NAMALWA (cell line): ENCODE measurements around the gene PITRM1.
"Not testable (repeated sequence)": the region's sequence is repeated elsewhere in the genome, so short reads cannot be mapped to it uniquely, and the experiment has no call there.

Experiments used
- DNase-seq: peaks from one replicate; pipeline ENCODE4 v3.0.0-alpha.2; 2015; ENCODE audit warnings: low spot score

The PITRM1 gene

GRCh38 chr10:3198900-3199299 lies 26.3 kb upstream of the PITRM1 start:
- no peak for DNase-seq

- DNase-seq: peak; percentile 27
Observed at GRCh38 chr10:3197348-3198003, 24.9 kb upstream of the PITRM1 start.

- no peak for DNase-seq
Observed at GRCh38 chr10:3196958-3197347, 24.4 kb upstream of the PITRM1 start.

- no peak for DNase-seq
Observed at GRCh38 chr10:3196482-3196881, 23.9 kb upstream of the PITRM1 start.

DNA sequence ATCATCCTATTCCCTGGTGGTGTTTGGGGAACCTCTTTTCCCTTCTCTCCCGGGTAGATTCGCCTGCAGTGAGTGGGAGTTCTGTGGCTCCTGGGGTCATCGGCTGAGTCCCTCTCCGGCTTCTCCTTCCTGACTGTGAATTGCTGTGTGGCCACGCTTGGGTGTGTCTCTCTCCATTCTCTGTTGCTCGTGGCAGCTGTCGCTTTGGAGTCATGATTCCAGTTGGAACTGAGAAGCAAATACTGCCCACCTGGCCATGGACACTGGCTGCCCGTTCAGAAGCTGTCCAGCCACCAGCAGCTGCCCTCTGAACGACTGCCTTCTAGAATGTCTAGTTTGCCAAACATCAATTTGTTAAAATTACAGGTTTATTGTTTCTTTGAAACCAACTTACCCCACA lies 23.1 kb upstream of the PITRM1 start:
- DNase-seq: no peak

DNA sequence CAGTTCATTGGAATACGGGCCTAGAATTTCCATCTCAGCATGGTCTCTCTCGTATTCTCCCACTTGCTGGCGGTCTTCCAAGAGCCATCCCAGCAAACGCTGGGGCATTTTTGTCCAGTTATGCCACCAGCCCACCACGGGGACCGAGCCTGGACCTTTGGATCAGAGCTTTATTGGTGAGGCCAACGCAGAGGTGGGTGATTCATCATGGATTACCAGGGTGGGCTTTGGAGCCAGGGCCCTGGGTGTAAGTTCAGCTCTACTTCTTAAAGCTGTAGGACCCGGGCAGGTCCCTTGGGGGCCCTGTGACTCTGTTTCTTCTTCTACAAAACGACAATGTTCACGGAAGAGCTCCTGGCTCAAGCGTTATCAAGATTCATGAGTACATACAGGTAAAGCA lies 22.7 kb upstream of the PITRM1 start:
- no peak for DNase-seq

- DNase-seq: no peak
Observed at GRCh38 chr10:3194871-3195270, 22.3 kb upstream of the PITRM1 start.

DNA sequence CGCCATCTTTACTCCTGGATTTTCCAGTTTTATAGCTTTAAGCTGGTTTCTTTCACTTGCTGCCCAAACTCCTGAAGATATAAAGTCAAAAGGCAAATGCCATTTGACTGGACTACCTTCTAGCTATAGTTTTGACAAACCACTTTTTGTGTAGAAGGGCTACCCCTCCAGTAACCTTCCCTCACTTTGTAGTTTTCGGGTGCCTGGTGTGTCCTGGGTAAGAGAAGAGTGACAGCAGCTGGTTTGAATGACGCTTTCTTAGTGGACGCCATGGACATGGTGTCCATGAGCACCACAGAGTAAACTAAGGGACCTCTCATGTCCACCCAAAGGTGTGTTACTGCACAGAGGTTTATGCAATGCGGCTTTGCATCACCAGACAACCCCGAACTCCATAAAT lies 21.2 kb upstream of the PITRM1 start:
- DNase-seq: no peak

DNA sequence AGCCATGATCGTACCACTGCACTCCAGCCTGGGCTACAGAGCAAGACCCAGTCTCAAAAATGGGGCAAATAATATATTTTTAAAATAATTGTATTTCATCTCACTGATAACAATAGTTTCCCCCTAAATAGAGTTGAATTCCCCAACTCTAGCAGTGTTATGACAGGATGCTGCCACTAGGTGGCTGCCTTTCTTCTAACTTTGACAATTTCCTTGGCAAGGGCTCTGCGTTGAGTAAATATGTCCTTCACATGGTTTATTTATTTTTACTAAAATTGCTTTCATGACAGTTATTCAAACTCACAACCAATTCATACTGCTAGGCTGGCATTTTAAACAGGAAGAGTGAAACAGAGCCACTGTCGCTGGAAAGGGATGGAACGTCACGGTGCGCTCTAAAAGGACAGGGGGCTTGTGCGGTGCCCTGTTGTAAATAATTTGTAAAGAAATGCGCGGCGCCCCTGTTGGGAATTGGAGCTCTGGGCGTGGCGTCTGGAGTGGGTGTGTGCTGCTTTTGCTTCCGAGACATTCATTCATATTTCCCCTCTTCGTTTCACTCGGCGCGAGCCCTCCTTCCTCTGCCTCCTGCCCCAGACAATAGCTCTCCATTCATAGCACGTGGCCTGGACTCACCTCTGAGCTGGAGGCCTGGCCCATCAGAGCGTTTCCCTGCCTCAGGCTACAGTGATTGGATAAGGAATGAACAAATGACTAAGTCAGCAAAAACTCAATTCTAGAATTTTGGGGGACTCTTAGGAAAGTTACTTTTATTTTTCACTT lies 20.5 kb upstream of the PITRM1 start:
- DNase-seq: peak; percentile 66

DNA sequence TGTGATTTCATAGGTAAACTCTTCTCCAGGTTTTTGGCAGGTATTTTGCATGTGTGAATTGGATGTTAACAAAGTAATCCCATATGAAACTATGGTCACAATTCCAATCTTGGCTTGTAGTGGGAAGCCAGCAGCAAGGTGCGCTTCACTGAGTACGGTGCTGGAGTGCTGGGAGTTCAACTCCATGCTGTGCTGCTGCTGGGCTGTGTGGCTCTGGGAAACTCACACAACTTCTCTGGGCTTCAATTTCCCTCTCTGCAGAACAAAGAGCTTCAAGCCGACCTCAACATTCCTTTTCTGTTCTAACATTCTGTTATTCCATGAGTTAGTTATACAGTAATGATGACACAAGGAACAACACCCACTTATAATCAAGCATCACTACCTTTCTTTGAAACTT lies 18.2 kb upstream of the PITRM1 start:
- DNase-seq: no peak

DNA sequence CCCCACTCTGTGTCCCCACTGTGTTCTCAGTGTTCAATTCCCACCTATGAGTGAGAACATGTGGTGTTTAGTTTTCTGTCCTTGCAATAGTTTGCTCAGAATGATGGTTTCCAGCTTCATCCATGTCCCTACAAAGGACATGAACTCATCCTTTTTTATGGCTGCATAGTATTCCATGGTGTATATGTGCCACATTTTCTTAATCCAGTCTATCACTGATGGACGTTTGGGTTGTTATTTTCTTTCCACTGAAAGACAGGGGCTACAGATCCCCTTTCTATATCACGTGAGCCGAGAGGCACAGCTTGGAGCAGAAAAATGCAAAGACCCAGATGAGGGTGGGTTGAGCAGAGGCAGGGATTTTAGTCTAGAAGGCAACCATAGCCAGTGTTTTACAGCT lies 14.6 kb upstream of the PITRM1 start:
- not testable (repeated sequence) for DNase-seq

DNA sequence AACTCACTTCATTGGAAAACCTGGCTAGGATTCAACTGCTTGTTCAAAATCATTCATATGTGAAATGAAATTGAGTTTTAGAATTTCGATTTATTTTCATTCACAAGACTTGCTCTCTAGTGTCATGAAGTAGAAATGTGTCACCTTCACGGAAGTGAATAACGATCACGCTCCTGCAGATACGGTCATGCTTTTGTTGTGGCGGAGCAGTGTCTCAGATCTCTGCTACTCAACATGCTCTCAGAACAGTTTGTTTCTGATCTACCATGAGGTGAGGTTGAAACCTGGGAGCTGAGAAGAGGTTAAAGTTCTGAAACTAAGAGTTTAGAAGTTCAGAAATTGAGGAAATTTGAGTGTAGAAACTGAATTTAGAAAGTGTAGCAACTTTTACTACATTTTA lies 13.8 kb upstream of the PITRM1 start:
- no peak for DNase-seq

DNA sequence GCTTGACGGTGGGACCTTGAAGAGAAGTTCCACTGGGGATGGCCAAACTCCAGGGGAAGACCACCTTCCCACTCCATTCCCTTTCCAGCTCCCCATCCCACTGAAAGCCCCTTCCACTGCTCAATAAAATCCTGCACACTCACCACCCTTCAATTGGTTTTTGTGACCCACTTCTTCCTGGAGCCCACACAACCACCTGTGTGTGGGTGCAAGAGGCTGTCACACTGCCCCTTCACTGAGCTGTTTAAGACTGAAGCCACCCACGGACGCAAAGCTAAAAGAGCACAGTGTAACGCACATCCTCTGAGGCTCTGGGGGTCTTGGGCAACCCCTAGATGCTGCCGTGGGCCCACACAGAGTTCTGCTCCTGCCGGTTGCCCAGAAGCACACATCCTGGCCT lies 12.8 kb upstream of the PITRM1 start:
- no peak for DNase-seq

GRCh38 chr10:3180355-3181025 lies 7.9 kb upstream of the PITRM1 start:
- DNase-seq: no peak

- DNase-seq: no peak
Observed at GRCh38 chr10:3179174-3179573, 6.6 kb upstream of the PITRM1 start.

DNA sequence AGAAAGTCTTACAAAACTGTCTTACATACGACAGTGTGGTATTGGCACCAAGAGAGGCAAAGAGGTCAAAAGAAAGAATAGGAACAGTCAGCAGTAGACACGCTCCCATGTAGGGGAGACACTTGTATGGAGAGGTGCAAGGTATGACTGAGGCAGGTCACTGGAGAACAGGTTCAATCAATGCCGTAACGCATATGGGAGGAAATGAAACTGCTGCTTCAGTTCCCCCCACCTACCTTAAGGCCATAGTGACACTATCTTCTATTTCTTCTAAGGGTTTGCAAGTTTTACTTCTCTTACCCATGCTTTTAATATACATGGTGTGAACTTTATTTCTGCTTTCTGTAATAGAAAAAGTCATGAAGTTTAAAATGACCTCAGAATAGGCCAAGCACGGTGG lies 5.5 kb upstream of the PITRM1 start:
- DNase-seq: no peak

DNA sequence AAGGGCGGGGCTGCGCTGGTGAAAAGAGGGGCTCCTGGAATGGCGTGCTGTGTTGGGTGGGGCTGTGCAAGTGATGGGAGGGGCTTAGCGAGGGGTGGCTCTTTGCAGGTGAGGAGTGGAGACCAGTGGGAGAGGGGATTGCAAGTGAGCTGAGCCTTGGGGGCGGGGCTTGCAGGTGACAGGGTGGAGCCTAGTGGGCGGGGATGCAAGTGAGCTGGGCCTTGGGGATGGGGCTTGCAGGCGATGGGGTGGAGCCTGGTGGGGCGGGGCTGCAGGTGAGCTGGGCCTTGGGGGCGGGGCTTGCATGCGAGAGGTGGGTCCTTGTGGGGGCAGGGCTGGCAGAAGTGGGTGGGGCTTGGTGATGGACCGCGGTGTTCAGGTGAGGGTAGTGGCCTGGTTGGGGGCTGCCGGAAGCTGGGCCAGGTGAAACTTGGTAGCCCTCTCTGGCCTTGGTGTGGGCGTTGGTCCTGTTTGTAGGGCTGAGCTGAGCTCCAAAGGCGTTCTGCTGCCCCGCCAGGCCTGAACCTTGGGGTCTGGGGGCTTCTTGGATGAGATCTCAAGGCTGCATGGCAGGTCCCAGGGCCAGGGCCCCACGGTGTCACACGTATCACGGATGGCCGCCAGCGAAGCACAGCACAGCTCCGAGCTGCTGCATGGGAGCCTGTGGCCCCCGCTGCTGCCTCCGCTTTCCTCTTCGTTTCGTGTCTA lies 743 bp upstream of the PITRM1 start:
- DNase-seq: peak; percentile 97

DNA sequence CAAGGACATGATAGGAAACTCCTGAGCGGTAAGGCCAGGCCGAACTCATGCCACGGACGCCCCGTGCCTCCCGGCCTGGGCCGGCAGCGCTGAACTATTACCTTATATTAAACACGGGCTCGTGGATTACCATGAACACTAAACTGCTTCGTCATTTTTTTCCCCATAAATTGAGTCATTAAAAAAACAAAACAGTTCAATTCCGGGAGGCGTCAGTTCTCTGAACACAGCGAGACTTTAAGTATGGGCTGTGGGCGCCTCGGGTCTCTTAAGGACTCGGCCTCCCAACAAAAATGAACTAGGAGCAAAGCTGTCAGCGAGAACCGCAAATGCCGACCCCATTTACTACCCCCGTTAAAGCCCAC lies 519 bp downstream of the PITRM1 start:
- no peak for DNase-seq

GRCh38 chr10:3171488-3171887 lies 1.1 kb downstream of the PITRM1 start:
- not testable (repeated sequence) for DNase-seq

GRCh38 chr10:3169673-3170072 lies 2.9 kb downstream of the PITRM1 start:
- no peak for DNase-seq

DNA sequence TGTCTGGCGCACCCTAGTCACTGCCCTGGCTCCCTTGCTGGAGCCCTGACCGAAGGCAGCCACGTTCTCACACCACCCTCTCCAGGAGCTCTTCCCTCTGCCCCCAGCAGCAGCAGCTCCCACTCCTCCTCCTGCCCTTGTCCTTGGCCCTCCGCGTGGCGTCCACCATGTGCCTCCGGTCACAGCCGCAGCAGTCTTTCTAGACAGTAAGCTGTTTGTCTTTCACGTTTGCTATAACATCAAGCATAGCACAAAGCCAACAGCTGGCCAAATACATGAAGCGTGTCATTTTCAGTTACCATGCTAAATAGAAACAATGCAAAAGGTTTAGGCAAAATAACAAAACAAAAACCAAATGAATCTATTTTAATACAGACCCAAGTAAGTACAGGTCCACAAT lies 3.3 kb downstream of the PITRM1 start:
- no peak for DNase-seq

GRCh38 chr10:3167611-3168330 lies 4.8 kb downstream of the PITRM1 start:
- no peak for DNase-seq
